ENCODE results near the gene TMUB2.
A peak's percentile ranks its signal among the peaks of the same experiment; 100 is the strongest.

The TMUB2 gene

GRCh38 chr17:44176671-44177501 lies 9.9 kb upstream of the TMUB2 start:
- DNase-seq: no peak
- peak; percentile 37 for ATAC-seq

GRCh38 chr17:44177640-44178039 lies 9.1 kb upstream of the TMUB2 start:
- DNase-seq: no peak
- no peak for ATAC-seq

DNA sequence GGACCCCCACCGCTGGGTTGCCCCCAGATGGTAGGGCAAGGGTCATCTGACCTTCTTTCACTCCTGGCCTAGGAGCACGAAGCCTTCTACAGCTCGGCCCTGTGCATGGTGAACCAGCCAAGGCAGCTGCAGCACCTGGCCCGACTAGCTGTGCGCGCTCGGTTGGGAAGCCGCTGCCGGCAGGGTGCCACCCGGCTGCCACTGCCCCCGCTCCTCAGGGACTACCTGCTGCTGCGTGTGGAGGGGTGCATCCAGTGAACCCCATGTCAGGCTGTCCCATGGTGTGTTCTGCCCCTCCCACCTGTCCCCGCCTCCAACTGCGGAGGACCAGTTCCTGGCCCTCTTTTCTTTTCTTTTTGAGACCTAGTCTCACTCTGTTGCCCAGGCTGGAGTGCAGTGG lies 8.6 kb upstream of the TMUB2 start:
- no peak for DNase-seq
- no peak for ATAC-seq

GRCh38 chr17:44183024-44183423 lies 3.7 kb upstream of the TMUB2 start:
- ATAC-seq (no peak), DNase-seq (no peak)

DNA sequence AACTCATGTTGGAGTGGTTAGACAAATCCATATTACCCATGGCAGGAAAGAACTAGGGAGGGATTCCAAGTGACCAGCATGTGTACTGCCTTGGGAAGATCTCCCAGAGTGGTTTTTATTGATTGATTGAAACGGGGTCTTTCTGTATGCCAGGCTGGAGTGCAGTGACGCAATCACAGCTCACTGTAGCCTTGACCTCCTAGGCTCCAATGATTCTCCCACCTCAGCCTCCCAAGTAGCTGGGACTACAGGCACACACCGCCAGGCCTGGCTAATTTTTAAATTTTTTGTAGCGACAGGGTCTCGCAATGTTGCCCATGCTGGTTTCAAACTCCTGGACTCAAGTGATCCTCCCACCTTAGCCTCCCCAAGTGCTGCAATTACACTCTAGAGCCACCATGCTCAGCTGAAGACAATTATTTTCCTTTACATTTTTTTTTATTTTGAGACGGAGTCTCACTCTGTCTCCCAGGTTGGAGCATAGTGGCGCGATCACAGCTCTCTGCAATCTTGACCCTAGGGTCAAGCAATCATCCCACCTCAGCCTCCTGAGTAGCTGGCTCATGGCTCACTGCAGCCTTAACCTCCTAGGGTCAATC lies 2.5 kb upstream of the TMUB2 start:
- DNase-seq: no peak

GRCh38 chr17:44187131-44187899 lies 543 bp downstream of the TMUB2 start:
- peak; percentile 60 for ATAC-seq
- no peak for DNase-seq

More for the DNA sequence above, 2.5 kb upstream of the TMUB2 start:
- ATAC-seq: no peak

DNA sequence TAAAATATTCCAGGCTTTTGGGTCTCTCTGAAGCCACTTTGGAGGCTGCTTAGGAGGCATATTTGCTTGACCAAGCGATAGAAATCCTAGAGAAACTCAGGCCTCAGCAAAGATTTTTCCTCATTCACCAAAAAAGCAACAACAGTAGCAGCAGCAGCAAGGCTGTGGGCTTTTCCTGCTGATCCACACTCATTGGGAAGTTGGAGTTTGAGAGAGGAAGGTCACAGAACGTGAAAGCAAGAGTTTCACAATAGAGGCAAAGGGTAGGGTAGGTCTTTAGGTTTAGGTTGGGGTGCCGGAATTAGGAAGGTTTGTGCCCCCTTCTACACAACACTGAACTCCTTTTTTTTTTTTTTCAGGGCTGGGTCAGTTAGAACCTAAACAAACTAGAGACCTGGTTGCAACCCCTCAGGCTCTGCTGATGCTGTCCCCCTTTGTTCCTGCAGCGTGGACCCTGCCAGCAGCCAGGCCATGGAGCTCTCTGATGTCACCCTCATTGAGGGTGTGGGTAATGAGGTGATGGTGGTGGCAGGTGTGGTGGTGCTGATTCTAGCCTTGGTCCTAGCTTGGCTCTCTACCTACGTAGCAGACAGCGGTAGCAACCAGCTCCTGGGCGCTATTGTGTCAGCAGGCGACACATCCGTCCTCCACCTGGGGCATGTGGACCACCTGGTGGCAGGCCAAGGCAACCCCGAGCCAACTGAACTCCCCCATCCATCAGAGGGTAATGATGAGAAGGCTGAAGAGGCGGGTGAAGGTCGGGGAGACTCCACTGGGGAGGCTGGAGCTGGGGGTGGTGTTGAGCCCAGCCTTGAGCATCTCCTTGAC lies 2.0 kb downstream of the TMUB2 start:
- ATAC-seq (no peak), DNase-seq (no peak)

GRCh38 chr17:44190481-44190880 lies 3.7 kb downstream of the TMUB2 start:
- DNase-seq (no peak), ATAC-seq (no peak)

DNA sequence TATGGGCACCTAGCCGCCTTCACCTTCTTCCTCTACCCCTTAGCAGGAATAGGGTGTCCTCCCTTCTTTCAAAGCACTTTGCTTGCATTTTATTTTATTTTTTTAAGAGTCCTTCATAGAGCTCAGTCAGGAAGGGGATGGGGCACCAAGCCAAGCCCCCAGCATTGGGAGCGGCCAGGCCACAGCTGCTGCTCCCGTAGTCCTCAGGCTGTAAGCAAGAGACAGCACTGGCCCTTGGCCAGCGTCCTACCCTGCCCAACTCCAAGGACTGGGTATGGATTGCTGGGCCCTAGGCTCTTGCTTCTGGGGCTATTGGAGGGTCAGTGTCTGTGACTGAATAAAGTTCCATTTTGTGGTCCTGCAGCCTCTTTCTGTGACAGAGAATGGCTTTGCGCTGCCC lies 4.6 kb downstream of the TMUB2 start:
- ATAC-seq (no peak), DNase-seq (no peak)

DNA sequence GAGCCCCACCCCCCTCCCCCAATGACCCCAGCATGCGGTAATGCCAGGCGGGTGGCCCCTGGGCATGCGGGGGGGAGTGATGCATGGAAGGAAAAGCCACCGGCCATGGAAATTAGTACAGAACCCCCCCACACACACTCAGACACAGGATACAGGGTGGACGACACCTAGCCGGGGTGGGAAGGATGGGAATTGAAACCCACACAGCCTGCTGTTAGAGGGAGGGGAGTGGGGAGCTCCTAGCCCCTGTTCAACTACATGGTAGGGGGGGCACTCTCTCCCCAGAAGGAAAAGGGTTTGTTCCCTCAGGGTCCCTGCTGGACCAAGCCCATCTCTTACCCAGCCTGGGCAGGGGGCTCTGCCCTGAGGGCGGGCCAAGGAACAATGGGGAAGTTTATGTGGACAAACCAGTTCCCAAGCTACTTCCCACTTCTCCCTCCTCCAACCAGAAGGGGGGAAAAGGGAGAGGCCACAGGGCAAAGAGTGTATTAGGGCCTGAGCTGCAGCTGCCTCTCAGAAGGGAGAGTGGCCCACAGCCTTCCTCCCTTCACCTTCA lies 5.2 kb downstream of the TMUB2 start:
- no peak for DNase-seq
- ATAC-seq: no peak

DNA sequence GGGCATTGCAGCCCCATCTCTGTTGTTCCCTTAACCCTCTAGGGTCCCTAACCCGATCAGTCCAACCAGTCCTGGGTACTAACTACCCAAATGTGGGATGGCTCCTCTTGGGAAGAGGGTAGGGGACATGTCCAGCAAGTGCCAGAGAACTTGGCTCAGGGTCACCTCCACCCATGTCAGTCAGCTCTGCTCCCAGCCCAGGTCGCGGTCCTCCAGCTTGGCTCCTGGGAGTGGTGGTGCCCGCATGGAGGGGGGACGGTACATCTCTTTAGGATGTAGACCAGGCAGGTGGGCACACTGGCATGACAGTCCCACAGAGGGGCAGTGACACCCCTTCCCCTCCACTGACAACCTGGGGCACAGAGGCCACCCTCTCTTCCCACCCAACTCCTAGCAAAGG lies 6.0 kb downstream of the TMUB2 start:
- ATAC-seq: no peak
- no peak for DNase-seq

DNA sequence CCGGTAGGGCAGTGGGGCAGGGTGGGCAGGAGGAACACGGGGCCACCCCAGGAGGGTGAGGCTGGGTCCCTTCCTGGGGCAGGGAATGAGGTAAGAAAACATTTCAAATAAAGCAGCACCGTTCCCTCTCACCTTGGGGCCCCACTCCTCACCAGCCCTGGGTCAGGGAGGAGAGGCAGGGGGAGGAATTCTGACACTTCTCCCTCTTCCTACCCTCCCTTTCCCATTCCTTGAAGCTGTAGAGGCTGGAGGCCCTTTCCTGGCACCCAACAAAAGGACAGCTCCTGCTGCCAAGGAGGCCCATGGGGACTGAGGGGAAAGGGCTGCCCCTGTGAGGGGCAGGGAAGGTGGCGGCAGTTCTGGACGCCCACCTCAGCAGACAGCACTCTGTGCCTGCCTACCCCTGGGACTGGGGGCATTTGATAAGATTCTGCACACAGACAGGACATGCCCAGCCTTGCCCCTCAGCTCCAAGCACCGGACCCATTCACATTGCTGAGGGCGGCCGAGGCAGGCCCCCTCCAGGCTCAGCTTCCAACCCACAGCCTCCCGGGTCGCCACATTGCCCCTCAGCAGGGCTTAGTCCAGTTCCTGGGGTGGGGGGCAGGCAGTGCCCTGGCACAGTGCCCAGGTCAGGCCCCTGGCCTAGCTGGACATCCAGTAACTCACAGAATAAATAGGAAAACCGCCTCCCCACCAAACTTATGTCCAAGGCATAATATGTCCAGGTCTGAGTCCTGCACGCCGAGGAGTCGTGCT lies 6.7 kb downstream of the TMUB2 start:
- no peak for ATAC-seq
- no peak for DNase-seq

DNA sequence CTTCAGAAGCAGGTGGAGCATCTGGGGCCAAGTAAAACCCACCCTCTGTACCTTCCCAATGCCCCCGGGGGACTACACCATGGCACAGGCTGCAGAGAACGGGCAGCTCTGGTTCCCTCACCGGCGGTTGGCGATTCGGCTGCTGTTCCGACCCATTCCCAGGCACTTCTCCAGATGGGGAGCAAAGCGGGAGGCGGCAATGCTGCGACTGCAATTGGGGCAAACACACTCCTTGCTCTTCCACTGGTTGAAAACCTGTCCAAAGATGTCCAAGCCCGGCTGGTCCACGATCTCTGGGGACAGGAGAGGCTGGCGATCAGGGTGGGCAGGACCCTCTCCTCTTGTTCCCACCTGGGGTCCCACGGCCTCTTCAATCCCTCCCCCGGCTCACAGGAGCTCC lies 10.3 kb downstream of the TMUB2 start:
- no peak for DNase-seq
- ATAC-seq: no peak

DNA sequence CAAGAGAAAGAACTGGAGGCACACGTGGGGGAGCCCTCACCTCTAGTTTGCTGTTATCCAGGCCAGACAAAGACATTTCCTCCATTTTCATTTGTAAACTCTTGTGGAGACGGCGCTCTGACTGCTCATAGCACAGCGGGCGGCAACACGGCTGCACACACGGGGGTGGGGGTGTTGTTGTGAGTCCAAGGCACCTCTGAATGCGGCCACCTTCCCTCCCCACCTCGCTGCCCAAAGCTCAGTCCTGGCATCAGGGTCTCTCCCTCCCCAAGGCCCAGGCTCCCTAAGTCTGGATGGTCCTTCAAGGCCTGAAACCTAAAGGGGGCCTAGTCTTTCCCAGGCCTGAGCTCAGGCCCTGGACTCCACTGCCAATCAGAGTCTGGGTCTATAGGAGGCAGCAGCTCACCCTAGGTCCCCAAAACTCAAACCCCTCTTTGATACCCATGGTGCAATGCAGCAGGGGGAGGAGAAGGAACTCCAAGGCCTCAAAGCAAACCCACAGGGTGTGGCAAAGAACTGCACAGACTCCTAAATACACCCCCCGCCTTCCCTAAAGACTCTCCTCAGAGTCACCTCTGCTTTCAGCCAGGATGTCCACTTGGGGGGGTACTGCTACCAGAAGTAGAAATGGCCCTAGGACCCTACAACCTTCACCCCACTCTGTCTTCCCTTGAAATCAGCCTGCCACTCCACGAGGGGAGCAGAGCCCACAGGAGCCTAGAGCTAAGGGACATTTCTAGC lies 11.4 kb downstream of the TMUB2 start:
- peak; percentile 17 for ATAC-seq
- DNase-seq: peak; percentile 52

DNA sequence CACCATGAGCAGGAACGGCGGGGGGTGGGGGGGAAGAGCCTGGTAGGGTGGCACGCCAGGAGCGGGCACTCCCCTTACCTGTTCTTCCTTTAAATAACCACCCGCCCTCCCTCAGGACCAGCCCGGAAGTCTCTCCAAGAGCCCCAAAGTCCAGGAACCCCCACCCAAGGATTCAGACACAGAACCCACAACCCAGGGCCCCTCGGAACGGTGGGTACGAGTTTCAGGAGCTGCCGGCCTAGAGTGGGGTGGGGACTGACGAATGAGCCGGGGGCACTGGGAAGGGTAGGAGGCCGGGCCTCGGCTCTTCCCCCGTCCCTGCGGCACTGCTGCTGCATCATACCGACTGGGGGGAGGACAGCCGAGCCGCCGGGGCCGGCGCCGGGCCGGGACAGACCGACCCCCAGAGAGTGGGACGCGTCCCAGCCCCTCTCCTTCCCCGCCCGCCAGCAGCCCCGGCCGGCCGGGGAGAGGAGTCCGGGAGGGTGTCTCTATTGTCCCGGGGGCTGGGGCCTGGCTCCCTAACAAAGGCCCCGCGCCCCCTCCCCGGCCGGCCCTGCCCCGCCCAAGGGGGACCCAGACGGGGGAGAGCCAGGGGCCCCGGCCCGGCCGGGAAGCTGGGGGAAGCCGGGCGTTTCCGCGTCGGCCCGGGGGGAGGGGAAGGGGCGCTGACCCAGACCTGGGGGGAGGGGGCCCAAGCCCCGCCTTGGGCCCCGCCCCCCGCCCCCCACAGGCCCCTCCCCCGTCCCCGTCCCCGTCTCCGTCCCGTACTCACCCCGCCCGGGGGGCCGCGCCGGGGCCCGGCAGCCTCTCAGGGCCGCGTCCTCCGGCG lies 12.2 kb downstream of the TMUB2 start:
- ATAC-seq (peak; percentile 11), DNase-seq (peak; percentile 66)

DNA sequence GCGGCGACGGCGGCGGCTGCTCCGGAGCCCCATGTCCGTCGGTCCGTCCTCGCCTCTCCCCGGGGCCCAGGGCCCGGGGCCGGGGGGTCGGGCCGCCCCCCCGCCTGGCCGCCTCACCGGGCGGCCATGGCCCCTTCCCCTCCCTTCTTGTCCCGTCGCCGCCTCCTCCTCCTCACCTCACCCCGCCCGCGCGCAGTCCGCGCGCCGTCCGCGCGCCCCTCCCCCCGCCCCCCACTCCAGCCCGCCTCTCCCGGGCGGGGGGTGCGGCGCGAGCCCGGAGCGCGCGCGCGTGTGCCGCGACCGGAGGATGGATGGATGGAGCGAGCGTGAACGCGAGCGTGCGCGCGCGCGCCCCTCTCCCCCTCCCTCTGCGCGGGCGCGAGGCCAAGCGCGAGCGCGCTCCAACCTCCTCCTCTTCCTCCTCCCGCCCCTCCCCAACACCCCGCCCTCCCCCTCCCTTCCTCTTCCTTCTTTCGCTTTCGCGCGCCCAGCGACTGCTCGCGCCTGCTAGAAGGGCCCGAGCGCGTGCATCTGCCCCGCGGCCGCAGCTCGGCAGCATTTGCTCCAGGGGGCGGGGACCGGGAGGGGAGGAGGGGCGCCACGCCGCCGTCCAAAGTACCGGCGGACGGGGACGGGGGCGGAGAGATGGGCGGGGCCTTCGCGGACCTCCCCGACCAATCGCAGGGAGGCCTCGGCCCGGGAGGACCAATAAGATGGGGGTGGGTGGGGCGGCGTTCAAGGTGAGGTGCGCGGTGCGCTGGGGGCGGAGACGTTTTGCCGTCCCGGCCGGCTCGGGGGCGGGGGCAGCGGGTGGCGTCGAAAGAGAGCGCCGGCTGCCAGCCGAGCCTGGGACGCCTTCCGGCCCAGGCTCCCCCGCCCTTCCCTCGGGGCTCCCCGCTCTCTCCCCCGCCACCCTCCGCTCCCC lies 13.0 kb downstream of the TMUB2 start, which contains the start of gene ATXN7L3:
Gene ATXN7L3, minus strand, starts transcription at position 332 of the 925 bp plus-strand sequence. CDS start 1,814 bp downstream, outside the sequence.
- peak; percentile 84 for ATAC-seq

DNA sequence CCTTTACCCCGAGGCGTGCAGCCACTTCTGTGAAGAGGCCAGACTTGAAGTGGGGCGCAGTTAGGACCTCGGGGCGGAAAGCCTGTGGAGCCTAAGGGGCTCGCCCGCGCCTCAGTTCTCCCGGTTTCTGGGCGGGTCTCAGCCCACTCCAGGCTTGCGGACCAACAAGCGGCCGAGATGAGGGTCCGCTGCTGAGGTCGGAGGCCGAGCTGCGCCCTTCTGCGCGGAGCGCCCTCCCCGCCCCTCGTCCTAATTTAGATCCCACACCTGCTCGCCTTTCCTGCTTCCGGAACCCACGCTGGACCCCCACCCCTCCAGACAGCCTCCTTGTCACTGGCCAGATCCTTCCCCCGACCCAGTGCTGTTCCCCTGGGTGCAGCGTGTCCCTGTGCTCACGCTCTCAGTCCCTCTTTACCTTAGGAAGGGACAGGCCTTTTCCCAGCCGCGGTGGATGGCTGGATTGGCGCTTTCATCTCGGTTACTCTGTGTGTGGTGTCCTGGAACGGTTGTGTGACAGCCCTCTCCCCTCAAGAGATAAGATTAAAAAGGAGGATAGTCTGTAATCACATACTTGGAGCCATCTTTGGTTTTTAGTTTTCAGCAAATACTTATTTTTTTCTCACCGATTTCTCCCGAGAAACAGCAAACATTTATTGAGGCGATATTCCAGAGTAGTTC lies 13.8 kb downstream of the TMUB2 start:
- DNase-seq (no peak), ATAC-seq (no peak)

More for the DNA sequence above, 13.0 kb downstream of the TMUB2 start, which contains the start of gene ATXN7L3:
- peak; percentile 100 for DNase-seq
